Measurements from ENCODE around the gene ALKBH3.

The ALKBH3 gene

DNA sequence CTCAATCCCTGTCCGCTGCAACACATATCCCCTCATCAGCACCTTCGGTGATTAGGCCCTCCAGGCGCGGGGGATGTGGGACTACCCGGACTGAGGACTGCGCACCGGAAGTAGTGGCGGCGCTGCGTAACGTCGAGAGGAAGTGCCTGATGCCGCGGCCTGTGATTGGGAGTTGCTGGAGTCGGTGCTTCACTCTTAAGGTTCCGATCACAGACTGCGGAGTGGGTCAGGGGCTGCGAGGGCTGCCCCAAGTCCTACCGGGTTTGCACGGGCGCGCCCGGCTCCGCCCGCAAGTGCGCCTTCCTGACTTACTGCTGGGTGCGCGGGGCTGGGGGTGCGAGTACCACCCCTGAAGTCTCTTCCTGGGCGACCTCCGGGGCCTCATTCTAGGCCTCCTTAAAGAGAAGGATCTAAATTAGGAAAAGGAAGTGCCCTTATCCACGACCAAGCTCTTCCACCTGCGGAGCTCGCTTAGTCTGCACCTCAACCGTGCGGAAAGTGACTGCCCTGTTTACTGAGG, at the start of gene ALKBH3:
Gene ALKBH3 (plus strand): TSS at position 192 of the 520 bp plus-strand sequence. CDS start 1,822 bp downstream, outside the sequence.
- H3K4me3 ChIP-seq (ENCODE audit: low read depth, low read length) = peak within 1 kb of the TSS; percentile 80
- TF ChIP-seq, protein P1, sequence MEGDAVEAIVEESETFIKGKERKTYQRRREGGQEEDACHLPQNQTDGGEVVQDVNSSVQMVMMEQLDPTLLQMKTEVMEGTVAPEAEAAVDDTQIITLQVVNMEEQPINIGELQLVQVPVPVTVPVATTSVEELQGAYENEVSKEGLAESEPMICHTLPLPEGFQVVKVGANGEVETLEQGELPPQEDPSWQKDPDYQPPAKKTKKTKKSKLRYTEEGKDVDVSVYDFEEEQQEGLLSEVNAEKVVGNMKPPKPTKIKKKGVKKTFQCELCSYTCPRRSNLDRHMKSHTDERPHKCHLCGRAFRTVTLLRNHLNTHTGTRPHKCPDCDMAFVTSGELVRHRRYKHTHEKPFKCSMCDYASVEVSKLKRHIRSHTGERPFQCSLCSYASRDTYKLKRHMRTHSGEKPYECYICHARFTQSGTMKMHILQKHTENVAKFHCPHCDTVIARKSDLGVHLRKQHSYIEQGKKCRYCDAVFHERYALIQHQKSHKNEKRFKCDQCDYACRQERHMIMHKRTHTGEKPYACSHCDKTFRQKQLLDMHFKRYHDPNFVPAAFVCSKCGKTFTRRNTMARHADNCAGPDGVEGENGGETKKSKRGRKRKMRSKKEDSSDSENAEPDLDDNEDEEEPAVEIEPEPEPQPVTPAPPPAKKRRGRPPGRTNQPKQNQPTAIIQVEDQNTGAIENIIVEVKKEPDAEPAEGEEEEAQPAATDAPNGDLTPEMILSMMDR (IDR thresholded peaks at IDR 0.05; ENCODE audit: low read depth, low read length) = no peak

DNA sequence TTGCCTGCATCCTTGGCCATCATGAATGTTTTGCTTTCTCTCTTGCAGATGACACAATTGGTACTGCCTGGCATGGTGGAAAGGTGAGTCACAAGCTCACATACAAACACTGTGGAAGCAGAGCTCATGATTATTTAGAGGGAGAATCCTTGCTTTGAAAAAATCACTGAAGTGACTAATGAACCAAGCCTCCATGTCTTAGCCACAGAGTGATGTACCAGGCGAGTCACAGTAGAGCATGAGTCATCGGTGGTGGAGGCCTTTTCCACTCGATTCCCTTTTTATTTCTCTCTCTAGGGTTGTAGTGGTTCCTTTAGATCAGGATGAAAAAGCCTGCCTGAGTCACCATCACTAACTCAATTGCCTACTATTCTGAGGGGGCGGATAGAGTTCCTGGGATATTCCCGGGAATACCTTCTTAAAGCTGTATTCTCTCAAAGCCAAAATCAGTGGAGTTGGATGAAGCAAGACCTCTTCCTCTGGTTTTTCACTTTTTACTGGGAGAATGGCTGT, 49.6 kb upstream of the ALKBH3 start:
- TF ChIP-seq, protein P1 (IDR thresholded peaks at IDR 0.05; ENCODE audit: low read depth, low read length) = no peak
- H3K4me3 ChIP-seq (ENCODE audit: low read depth, low read length) = no peak overlapping the region

DNA sequence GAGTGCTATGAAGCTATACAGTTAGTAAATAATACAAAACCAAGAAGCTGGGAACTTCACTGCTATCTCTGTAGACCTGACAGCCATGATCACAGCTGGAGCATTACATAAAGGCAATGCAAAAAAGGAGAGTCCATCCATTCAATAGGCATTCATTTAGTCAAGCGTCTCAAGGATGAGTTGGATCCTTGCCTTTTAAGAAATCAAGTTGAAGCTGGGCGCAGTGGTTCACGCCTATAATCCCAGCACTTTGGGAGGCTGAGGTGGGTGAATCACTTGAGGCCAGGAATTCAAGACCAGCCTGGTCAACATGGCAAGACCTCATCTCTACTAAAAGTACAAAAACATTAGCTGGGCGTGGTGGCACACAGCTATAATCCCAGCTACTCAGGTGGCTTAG, 48.1 kb upstream of the ALKBH3 start:
- no peak overlapping the region for H3K4me3 ChIP-seq (ENCODE audit: low read depth, low read length)
- TF ChIP-seq, protein P1 (IDR thresholded peaks at IDR 0.05; ENCODE audit: low read depth, low read length) = no peak

DNA sequence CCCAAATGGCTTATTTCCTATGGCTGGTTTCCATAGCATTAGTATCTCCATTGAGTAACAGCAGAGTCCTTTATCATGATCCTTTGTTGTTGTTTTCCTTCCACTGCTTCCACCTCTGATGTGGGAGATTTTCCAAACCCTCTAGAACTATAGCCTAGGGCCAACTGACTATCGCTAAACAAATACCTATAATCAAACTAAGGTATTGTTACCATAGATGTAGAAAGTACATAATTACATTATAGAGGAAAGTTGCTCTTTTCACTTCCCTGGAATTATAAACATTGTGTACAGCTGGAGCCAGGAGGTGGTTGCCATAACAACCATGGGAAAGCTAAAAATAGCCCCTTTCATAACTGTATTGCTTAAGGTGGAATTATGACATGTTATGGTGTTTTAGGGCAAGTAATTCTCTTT, 47.0 kb upstream of the ALKBH3 start:
- H3K4me3 ChIP-seq (ENCODE audit: low read depth, low read length) = no peak overlapping the region
- TF ChIP-seq, protein P1 (IDR thresholded peaks at IDR 0.05; ENCODE audit: low read depth, low read length) = no peak

DNA sequence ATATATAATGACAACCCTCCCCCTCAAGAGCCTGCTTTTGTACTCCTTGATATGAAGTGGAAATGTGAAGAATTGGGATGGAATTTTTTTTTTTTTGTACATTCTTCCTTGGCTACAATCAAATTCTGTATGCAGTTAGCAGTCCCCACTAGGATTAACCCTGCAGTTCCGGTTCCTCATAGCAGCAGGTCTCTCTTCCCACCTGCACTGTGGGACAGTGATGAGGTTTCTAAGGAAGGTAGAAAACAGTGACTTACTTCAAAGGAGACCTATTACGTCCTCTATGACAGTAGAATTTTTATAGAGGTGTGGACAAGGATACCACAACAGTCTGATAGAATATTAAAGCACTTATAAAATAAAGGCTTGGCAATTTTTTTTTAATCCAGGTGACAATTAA, 46.3 kb upstream of the ALKBH3 start:
- TF ChIP-seq, protein P1 (IDR thresholded peaks at IDR 0.05; ENCODE audit: low read depth, low read length) = no peak
- no peak overlapping the region for H3K4me3 ChIP-seq (ENCODE audit: low read depth, low read length)

DNA sequence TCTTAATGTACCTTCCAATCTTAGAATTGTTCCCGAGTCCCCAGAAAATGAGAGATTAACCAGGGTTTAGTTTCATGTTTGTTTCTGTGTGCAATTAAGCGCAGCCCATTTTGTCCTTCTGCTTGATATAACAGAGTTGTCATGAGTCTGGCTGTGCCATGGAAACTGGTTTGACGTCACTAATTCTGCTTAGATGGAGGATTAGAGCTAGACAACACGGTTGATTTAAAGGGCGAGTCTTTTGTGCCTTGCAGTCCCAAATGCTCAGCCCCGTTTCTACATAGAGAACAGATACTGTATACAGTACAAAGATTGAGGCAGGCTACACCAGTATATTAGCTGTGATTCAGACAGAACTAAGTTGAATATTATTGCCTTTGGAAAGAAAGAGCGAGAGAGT, 45.5 kb upstream of the ALKBH3 start:
- no peak overlapping the region for H3K4me3 ChIP-seq (ENCODE audit: low read depth, low read length)
- TF ChIP-seq, protein P1 (IDR thresholded peaks at IDR 0.05; ENCODE audit: low read depth, low read length) = no peak

DNA sequence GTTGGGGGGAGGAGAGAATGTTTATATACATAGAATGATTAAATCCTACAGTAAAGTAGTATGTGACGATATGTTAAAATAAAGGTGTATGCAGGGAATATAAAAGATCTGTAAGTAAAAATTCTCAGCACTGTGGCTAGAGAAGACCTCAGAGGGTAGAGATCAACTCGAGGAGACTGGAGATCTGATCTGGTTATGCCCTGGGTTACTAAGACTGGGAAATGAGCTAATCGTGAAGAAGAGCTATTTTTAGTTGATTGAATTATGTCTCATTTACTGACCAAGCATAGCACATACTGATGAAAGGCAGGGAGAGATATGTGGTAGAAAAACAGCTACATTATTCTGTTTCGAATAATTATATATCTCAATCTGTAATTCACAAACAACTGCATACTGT, 42.8 kb upstream of the ALKBH3 start:
- H3K4me3 ChIP-seq (ENCODE audit: low read depth, low read length) = no peak overlapping the region
- TF ChIP-seq, protein P1 (IDR thresholded peaks at IDR 0.05; ENCODE audit: low read depth, low read length) = no peak

All from WI38 (cell line).